Dendritic cell treated with granulocyte-macrophage colony-stimulating factor and Interleukin-4, amounts not matched to agents 40 ng/mL and 50 ng/mL, for 4 days (primary cell): Measurements from ENCODE around the gene DPYSL3.

Experiments used
- H3K27ac Mint-ChIP-seq: one replicate; pipeline ENCODE4 v1.8.0; 2022; ENCODE audit warnings: mild to moderate bottlenecking, mixed read lengths
- H3K27me3 Mint-ChIP-seq: one replicate; pipeline ENCODE4 v1.8.0; 2022; ENCODE audit warnings: mild to moderate bottlenecking, mixed read lengths
- H3K36me3 Mint-ChIP-seq: one replicate; pipeline ENCODE4 v1.8.0; 2022; ENCODE audit warnings: low read depth, mixed read lengths
- H3K4me1 Mint-ChIP-seq: one replicate; pipeline ENCODE4 v1.8.0; 2022; ENCODE audit warnings: low read depth, mixed read lengths
- H3K4me3 Mint-ChIP-seq: one replicate; pipeline ENCODE4 v1.8.0; 2022; ENCODE audit warnings: mild to moderate bottlenecking, moderate library complexity, mixed read lengths
- H3K9me3 Mint-ChIP-seq: one replicate; pipeline ENCODE4 v1.8.0; 2022; ENCODE audit warnings: mixed read lengths
- intact Hi-C: fragments of 100-400 bp; cut with micrococcal nuclease; formaldehyde crosslinking; loops from one replicate; pipeline ENCODE4 v1.15.0; 2022

Gene DPYSL3

GRCh38 chr5:147427521-147428401 is 82.1 kb downstream of the DPYSL3 start:
- no peak overlapping the region for H3K27ac Mint-ChIP-seq
- H3K4me1 Mint-ChIP-seq, result no peaks in the 10 kb centered on the region
- H3K9me3 Mint-ChIP-seq, result no peaks in the 10 kb centered on the region
- no peak overlapping the region for H3K4me3 Mint-ChIP-seq
- H3K27me3 Mint-ChIP-seq, result no peaks in the 10 kb centered on the region
- H3K36me3 Mint-ChIP-seq, result no peaks in the 10 kb centered on the region
- intact Hi-C loops, result no loop called here

GRCh38 chr5:147426640-147427327 is 83.1 kb downstream of the DPYSL3 start:
- no peaks in the 10 kb centered on the region for H3K27me3 Mint-ChIP-seq

GRCh38 chr5:147418613-147419012 is 91.3 kb downstream of the DPYSL3 start:
- no peaks in the 10 kb centered on the region for H3K27me3 Mint-ChIP-seq
- no peak overlapping the region for H3K27ac Mint-ChIP-seq
- intact Hi-C loops, result no loop called here
- no peaks in the 10 kb centered on the region for H3K36me3 Mint-ChIP-seq
- H3K4me1 Mint-ChIP-seq, result no peaks in the 10 kb centered on the region
- H3K4me3 Mint-ChIP-seq, result no peak overlapping the region
- no peaks in the 10 kb centered on the region for H3K9me3 Mint-ChIP-seq

More at GRCh38 chr5:147426640-147427327, 83.1 kb downstream of the DPYSL3 start:
- Mint-ChIP-seq H3K9me3 (no peaks in the 10 kb centered on the region), H3K36me3 (no peaks in the 10 kb centered on the region), H3K4me1 (no peaks in the 10 kb centered on the region), H3K4me3 (no peak overlapping the region), H3K27ac (no peak overlapping the region)
- intact Hi-C loops, result no loop called here

- no peak overlapping the region for H3K27ac Mint-ChIP-seq
- H3K36me3 Mint-ChIP-seq, result no peaks in the 10 kb centered on the region
- H3K27me3 Mint-ChIP-seq, result no peaks in the 10 kb centered on the region
- H3K4me3 Mint-ChIP-seq, result no peak overlapping the region
- intact Hi-C loops, result no loop called here
- H3K4me1 Mint-ChIP-seq, result no peaks in the 10 kb centered on the region
- H3K9me3 Mint-ChIP-seq, result no peaks in the 10 kb centered on the region
These were observed 92.6 kb downstream of the DPYSL3 start for GRCh38 chr5:147417135-147417813.

- Mint-ChIP-seq H3K36me3 (no peaks in the 10 kb centered on the region), H3K27ac (no peak overlapping the region), H3K9me3 (no peaks in the 10 kb centered on the region), H3K27me3 (no peaks in the 10 kb centered on the region), H3K4me3 (no peak overlapping the region), H3K4me1 (no peaks in the 10 kb centered on the region)
- intact Hi-C loops, result no loop called here
These were observed 94.2 kb downstream of the DPYSL3 start for GRCh38 chr5:147415651-147416050.

GRCh38 chr5:147413266-147413665 is 96.6 kb downstream of the DPYSL3 start:
- Mint-ChIP-seq H3K36me3 (no peaks in the 10 kb centered on the region), H3K27ac (no peak overlapping the region)
- intact Hi-C loops, result no loop called here

GRCh38 chr5:147412561-147412960 is 97.3 kb downstream of the DPYSL3 start:
- Mint-ChIP-seq H3K27ac (no peak overlapping the region), H3K27me3 (no peaks in the 10 kb centered on the region), H3K9me3 (no peaks in the 10 kb centered on the region), H3K4me3 (no peak overlapping the region), H3K4me1 (no peaks in the 10 kb centered on the region), H3K36me3 (no peaks in the 10 kb centered on the region)
- intact Hi-C loops, result no loop called here

More at GRCh38 chr5:147413266-147413665, 96.6 kb downstream of the DPYSL3 start:
- no peak overlapping the region for H3K4me3 Mint-ChIP-seq
- no peaks in the 10 kb centered on the region for H3K27me3 Mint-ChIP-seq
- no peaks in the 10 kb centered on the region for H3K4me1 Mint-ChIP-seq
- no peaks in the 10 kb centered on the region for H3K9me3 Mint-ChIP-seq

GRCh38 chr5:147411359-147412319 is 98.2 kb downstream of the DPYSL3 start:
- H3K4me1 Mint-ChIP-seq, result no peaks in the 10 kb centered on the region

GRCh38 chr5:147410496-147411358 is 99.1 kb downstream of the DPYSL3 start:
- intact Hi-C loops, result no loop called here
- Mint-ChIP-seq H3K9me3 (no peaks in the 10 kb centered on the region), H3K4me3 (no peak overlapping the region), H3K27me3 (no peaks in the 10 kb centered on the region), H3K36me3 (no peaks in the 10 kb centered on the region), H3K27ac (no peak overlapping the region), H3K4me1 (no peaks in the 10 kb centered on the region)

More at GRCh38 chr5:147411359-147412319, 98.2 kb downstream of the DPYSL3 start:
- Mint-ChIP-seq H3K27ac (no peak overlapping the region), H3K9me3 (no peaks in the 10 kb centered on the region), H3K27me3 (no peaks in the 10 kb centered on the region), H3K36me3 (no peaks in the 10 kb centered on the region), H3K4me3 (no peak overlapping the region)
- intact Hi-C loops, result no loop called here

GRCh38 chr5:147408980-147409379 is 100.9 kb downstream of the DPYSL3 start:
- Mint-ChIP-seq H3K4me1 (peaks cover 12% of the 10 kb centered on the region), H3K36me3 (no peaks in the 10 kb centered on the region), H3K27me3 (no peaks in the 10 kb centered on the region), H3K4me3 (no peak overlapping the region), H3K27ac (no peak overlapping the region), H3K9me3 (no peaks in the 10 kb centered on the region)
- intact Hi-C loops, result no loop called here

- intact Hi-C loops, result no loop called here
- Mint-ChIP-seq H3K27me3 (no peaks in the 10 kb centered on the region), H3K4me1 (peaks cover 17% of the 10 kb centered on the region), H3K4me3 (no peak overlapping the region), H3K9me3 (no peaks in the 10 kb centered on the region), H3K27ac (no peak overlapping the region), H3K36me3 (no peaks in the 10 kb centered on the region)
These were observed 102.7 kb downstream of the DPYSL3 start for GRCh38 chr5:147407094-147407681.

- no peak overlapping the region for H3K27ac Mint-ChIP-seq
- no peak overlapping the region for H3K4me3 Mint-ChIP-seq
- H3K4me1 Mint-ChIP-seq, result peaks cover 17% of the 10 kb centered on the region
- no peaks in the 10 kb centered on the region for H3K27me3 Mint-ChIP-seq
- no peaks in the 10 kb centered on the region for H3K36me3 Mint-ChIP-seq
- H3K9me3 Mint-ChIP-seq, result no peaks in the 10 kb centered on the region
- intact Hi-C loops, result no loop called here
These were observed 103.2 kb downstream of the DPYSL3 start for GRCh38 chr5:147406636-147407035.
